HEK293 (cell line): ENCODE data around the gene TEDC2.

ENCODE experiments used
- TRIM28 ChIP-seq: IDR thresholded peaks from 2 replicates; pipeline ENCODE4 v1.6.1; 2011; ENCODE audit warnings: low read length, control low read depth, borderline replicate concordance
- ZNF530 ChIP-seq: fragments of 450-650 bp; formaldehyde crosslinking; IDR thresholded peaks from 2 replicates; pipeline ENCODE4 v1.5.1; 2016; ENCODE audit warnings: low read depth, missing biosample characterization, missing genetic modification characterization
- ZNF580 ChIP-seq: fragments of 450-650 bp; formaldehyde crosslinking; IDR thresholded peaks from 2 replicates; pipeline ENCODE4 v1.5.1; 2016; ENCODE audit warnings: missing biosample characterization, missing genetic modification characterization
- ZNF645 ChIP-seq: fragments of 450-650 bp; formaldehyde crosslinking; IDR thresholded peaks from 2 replicates; pipeline ENCODE4; 2016; ENCODE audit warnings: missing biosample characterization, missing genetic modification characterization

GRCh38 chr16:2501946-2502895, 42.3 kb downstream of the TEDC2 start:
- no peak for TF ChIP-seq ZNF530 (tag by site-specific recombination)
- TF ChIP-seq ZNF645 (tag by site-specific recombination) = no peak
- TF ChIP-seq ZNF580 (tag by site-specific recombination) = no peak
- TF ChIP-seq TRIM28 = no peak
